Bone marrow (tissue), 2 donors: Measurements from ENCODE around the gene CCDC40.
A peak's percentile ranks its signal among the peaks of the same experiment; 100 is the strongest.
"Not testable (repeated sequence)": the region's sequence is repeated elsewhere in the genome, so short reads cannot be mapped to it uniquely, and the experiment has no call there.

Experiments used
- DNase-seq, 2 donors: peaks; one replicate each; lab custom pipeline; 2025; lab: John Stamatoyannopoulos, UW

CCDC40 gene

GRCh38 chr17:80035937-80036714 lies at the start of gene CCDC40:
TSS of gene CCDC40 (plus strand) at chr17:80036642. CDS start at chr17:80036663, 21 bp downstream.
- DNase-seq: peak; percentile 38 to 52

GRCh38 chr17:79987187-79987934 lies 49.1 kb upstream of the CCDC40 start:
- no peak for DNase-seq

- DNase-seq: no peak
These were observed 48.6 kb upstream of the CCDC40 start for GRCh38 chr17:79987935-79988184.

- DNase-seq: no peak
These were observed 48.1 kb upstream of the CCDC40 start for GRCh38 chr17:79988185-79988971.

- no peak for DNase-seq
These were observed 47.2 kb upstream of the CCDC40 start for GRCh38 chr17:79989106-79989835.

GRCh38 chr17:79990051-79990592 lies 46.3 kb upstream of the CCDC40 start:
- DNase-seq: no peak

- DNase-seq: no peak
These were observed 45.7 kb upstream of the CCDC40 start for GRCh38 chr17:79990704-79991103.

GRCh38 chr17:79991140-79991923 lies 45.1 kb upstream of the CCDC40 start:
- DNase-seq: peak; percentile 16 to 45

- no peak for DNase-seq
These were observed 44.4 kb upstream of the CCDC40 start for GRCh38 chr17:79991924-79992648.

GRCh38 chr17:79992649-79993389 lies 43.6 kb upstream of the CCDC40 start:
- DNase-seq: no peak

- peak in 1 of 2 donors; percentile 30 for DNase-seq
These were observed 42.8 kb upstream of the CCDC40 start for GRCh38 chr17:79993390-79994227.

- not testable (repeated sequence) for DNase-seq
These were observed 42.2 kb upstream of the CCDC40 start for GRCh38 chr17:79994228-79994569.

GRCh38 chr17:79994602-79995001 lies 41.8 kb upstream of the CCDC40 start:
- DNase-seq: no peak

GRCh38 chr17:79995696-79996095 lies 40.7 kb upstream of the CCDC40 start:
- no peak for DNase-seq

GRCh38 chr17:79996291-79996690 lies 40.2 kb upstream of the CCDC40 start:
- no peak for DNase-seq

GRCh38 chr17:79997011-79997660 lies 39.3 kb upstream of the CCDC40 start:
- peak; percentile 68 to 92 for DNase-seq

GRCh38 chr17:80000136-80000535 lies 36.3 kb upstream of the CCDC40 start:
- no peak for DNase-seq
